Esophagus muscularis mucosa (tissue), 4 donors: ENCODE data around the gene ASIC1. TPM values are rescaled to one million over a fixed set of nuclear protein-coding genes. Genes with fewer than 3 reads are reported as not detected.

Source experiments
- DNase-seq: peaks from one replicate; pipeline ENCODE4 v3.0.0-alpha.2; 2017; ENCODE audit errors: extremely low spot score
- H3K27ac ChIP-seq, 4 donors: fragments of 200-600 bp; sonication (generic); replicated peaks in 1 of 4; 1 replicate in 3 of 4; 2 replicates in 1 of 4; pipeline ENCODE4 v1.5.1; 2016 to 2019; ENCODE audit warnings: mild to moderate bottlenecking in 1 of 4
- H3K27me3 ChIP-seq, 4 donors: fragments of 200-600 bp; sonication (generic); one replicate each; pipeline versions ENCODE4 v1.5.1 to v1.6.0; 2016 to 2019
- H3K36me3 ChIP-seq, 4 donors: fragments of 200-600 bp; sonication (generic); one replicate each; pipeline ENCODE4 v1.5.1; 2016 to 2019
- H3K4me1 ChIP-seq, 4 donors: fragments of 200-600 bp; sonication (generic); one replicate each; pipeline ENCODE4 v1.5.1; 2016 to 2019
- H3K4me3 ChIP-seq, 4 donors: fragments of 200-600 bp; sonication (generic); 1 replicate in 2 of 4; 2 replicates in 2 of 4; pipeline ENCODE4 v1.5.1; 2016 to 2019; ENCODE audit warnings: mild to moderate bottlenecking in 4 of 4, moderate library complexity in 1 of 4
- H3K9me3 ChIP-seq, 4 donors: fragments of 200-600 bp; sonication (generic); 1 replicate in 3 of 4; 2 replicates in 1 of 4; pipeline ENCODE4 v1.5.1; 2016 to 2019
- EP300 ChIP-seq: sonication (generic); formaldehyde crosslinking; IDR thresholded peaks from one replicate; pipeline ENCODE4 v1.6.1; 2017; ENCODE audit warnings: antibody characterized with exemption
- POLR2A ChIP-seq: fragments of 450-650 bp; IDR thresholded peaks from one replicate; pipeline ENCODE4 v1.6.1; 2017; ENCODE audit warnings: antibody characterized with exemption, moderate library complexity, mild to moderate bottlenecking, low read depth
- POLR2AphosphoS5 ChIP-seq, 2 donors: sonication (generic); formaldehyde crosslinking; IDR thresholded peaks; one replicate each; pipeline ENCODE4 v1.6.1; 2017; ENCODE audit warnings: antibody characterized with exemption in 2 of 2
- WGBS: methylation state at CpG from one replicate; pipeline ENCODE4 v1.1.5; 2018; 5-methylcytosine and 5-hydroxymethylcytosine counted together
- intact Hi-C: fragments of 100-400 bp; cut with DNase I; formaldehyde crosslinking; loops from one replicate; pipeline ENCODE4 v1.15.1; 2023
- total RNA-seq, 4 donors: library from RNA; depleted of rRNA; stranded (reverse); fragments of >200 nt; gene quantifications; one replicate each; pipeline versions ENCODE4 v1.1.0 to v1.2.1, GENCODE V29; 2016
- TF ChIP-seq, protein P1 (sequence below), 3 experiments: fragments of 200-600 bp in 2 of 3; fragments of 450-650 bp in 1 of 3; sonication (generic) in 2 of 3; IDR thresholded peaks; one replicate each; pipeline ENCODE4 v1.5.1; 2017 to 2019; ENCODE audit warnings: antibody characterized with exemption in 3 of 3, mild to moderate bottlenecking in 2 of 3, moderate library complexity in 1 of 3

Gene ASIC1
- total RNA-seq, 4 donors from 2014 or later = 0.66 to 5.6 (median 2.9) TPM

DNA sequence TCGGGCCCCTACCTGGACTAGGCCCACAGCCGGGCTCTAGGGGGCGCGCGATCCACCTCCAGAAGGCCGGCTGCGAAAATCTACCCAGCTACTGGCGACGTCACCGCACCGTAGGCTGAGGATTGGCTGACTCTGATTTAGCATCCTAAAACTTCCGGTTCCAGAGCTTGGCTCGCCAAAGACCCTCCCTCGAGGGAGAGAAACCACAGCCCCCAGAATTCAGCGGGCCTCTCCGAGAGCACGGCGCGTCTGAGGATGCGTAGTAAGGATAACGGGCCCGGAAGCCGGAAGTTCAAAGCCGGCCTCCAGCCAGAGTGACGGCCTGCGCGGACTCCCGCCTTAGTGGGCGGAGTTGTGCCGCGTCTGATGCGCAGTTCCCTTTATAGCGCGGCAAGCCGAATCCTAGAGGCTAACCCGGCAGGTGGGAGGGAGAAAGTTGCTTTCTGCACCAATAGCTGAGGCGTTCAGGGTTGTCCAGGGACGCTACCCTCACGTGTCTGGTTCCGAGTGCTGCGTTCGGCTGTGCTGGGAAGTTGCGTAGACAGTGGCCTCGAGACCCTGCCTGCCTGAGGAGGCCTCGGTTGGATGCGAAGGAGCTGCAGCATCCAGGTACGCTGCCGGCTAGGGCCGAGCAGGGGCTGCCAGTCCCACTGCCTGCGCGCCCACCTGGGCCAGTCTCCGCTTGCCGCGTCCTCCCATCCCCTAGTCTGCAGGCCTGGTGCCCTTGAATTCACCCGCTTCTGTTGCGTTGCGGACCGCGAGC is 54.5 kb downstream of the ASIC1 start, which contains the start of gene COX14:
TSS of gene COX14 (plus strand) at position 544 of the 763 bp plus-strand sequence. CDS start 7,808 bp downstream, outside the sequence.
- DNase-seq = peak; percentile 99
- H3K4me3 ChIP-seq = peak within 1 kb of the TSS; percentile 82 to 97 (median 85)
- peak within 1 kb of the TSS; percentile 95 to 98 (median 97) for H3K27ac ChIP-seq
- TF ChIP-seq POLR2A (peak; percentile 95), EP300 (peak; percentile 62), POLR2AphosphoS5 (IDR thresholded peaks at IDR 0.05) (peak; percentile 98 to 100)
- TF ChIP-seq, protein P1, sequence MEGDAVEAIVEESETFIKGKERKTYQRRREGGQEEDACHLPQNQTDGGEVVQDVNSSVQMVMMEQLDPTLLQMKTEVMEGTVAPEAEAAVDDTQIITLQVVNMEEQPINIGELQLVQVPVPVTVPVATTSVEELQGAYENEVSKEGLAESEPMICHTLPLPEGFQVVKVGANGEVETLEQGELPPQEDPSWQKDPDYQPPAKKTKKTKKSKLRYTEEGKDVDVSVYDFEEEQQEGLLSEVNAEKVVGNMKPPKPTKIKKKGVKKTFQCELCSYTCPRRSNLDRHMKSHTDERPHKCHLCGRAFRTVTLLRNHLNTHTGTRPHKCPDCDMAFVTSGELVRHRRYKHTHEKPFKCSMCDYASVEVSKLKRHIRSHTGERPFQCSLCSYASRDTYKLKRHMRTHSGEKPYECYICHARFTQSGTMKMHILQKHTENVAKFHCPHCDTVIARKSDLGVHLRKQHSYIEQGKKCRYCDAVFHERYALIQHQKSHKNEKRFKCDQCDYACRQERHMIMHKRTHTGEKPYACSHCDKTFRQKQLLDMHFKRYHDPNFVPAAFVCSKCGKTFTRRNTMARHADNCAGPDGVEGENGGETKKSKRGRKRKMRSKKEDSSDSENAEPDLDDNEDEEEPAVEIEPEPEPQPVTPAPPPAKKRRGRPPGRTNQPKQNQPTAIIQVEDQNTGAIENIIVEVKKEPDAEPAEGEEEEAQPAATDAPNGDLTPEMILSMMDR (IDR thresholded peaks at IDR 0.05) = peak; percentile 85 to 93 (median 87)
- intact Hi-C loops = loop anchor here (5.0 kb wide), 1 partner anchor 55 kb away; the partner anchor contains the start of gene CERS5
- no peaks in the 10 kb centered on the region for H3K27me3 ChIP-seq
- 1% methylated on average over 23 of the region's 59 CpGs for WGBS
- peaks cover 50 to 69% (median 57%) of the 10 kb centered on the region in 4 donors for H3K4me1 ChIP-seq
- no peaks in the 10 kb centered on the region for H3K9me3 ChIP-seq
- H3K36me3 ChIP-seq = peaks cover 0 to 20% (median 9%) of the 10 kb centered on the region in 4 donors

DNA sequence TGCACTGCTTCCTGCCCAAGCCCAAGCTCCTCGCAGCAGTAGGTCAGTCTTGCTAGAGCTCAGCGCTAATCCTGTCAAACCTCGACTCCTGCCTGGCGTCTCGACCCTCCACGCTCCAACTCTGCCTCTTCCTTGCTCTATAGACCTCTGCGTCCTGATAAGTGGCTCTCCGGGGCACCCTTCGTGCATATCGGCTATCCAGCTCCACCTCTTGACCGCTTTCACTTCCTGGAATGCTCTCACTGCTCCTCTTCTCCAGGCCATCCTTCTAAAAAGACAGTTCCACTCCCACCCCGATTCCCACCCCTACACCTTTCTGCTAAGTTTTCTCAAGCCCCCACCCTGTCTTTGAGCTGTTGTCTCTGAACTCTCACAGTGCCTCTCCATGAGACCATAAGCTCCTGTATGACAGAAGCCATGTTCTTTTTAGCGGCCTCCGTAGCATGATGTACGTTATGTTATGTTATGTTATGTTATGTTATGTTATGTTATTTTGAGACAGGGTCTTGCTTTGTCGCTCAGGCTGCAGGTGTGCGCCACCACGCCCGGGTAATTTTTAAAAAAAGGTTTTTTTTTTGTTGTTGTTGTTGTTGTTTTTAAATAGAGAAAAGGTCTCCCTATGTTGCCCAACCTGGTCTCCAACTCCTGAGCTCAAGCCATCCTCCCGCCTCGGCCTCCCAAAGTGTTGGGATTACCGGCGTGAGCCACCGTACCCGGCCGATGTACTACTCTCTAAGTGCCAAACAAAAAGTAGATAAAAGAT is 55.2 kb downstream of the ASIC1 start:
- H3K4me1 ChIP-seq = peaks cover 56 to 76% (median 65%) of the 10 kb centered on the region in 4 donors
- intact Hi-C loops = loop anchor here (5.0 kb wide), 1 partner anchor 55 kb away; the partner anchor contains the start of gene CERS5
- peaks cover 0 to 21% (median 11%) of the 10 kb centered on the region in 4 donors for H3K36me3 ChIP-seq
- DNase-seq = peak; percentile 93
- TF ChIP-seq POLR2AphosphoS5 (IDR thresholded peaks at IDR 0.05) (no peak), POLR2A (no peak), EP300 (no peak)
- TF ChIP-seq, protein P1 (IDR thresholded peaks at IDR 0.05) = no peak
- no peaks in the 10 kb centered on the region for H3K9me3 ChIP-seq
- H3K27ac ChIP-seq = peak overlapping the region; percentile 95 to 98 (median 97)
- H3K4me3 ChIP-seq = peak overlapping the region; percentile 82 to 97 (median 85)
- no peaks in the 10 kb centered on the region for H3K27me3 ChIP-seq
- WGBS = 24% methylated on average over 26 of the region's 26 CpGs

DNA sequence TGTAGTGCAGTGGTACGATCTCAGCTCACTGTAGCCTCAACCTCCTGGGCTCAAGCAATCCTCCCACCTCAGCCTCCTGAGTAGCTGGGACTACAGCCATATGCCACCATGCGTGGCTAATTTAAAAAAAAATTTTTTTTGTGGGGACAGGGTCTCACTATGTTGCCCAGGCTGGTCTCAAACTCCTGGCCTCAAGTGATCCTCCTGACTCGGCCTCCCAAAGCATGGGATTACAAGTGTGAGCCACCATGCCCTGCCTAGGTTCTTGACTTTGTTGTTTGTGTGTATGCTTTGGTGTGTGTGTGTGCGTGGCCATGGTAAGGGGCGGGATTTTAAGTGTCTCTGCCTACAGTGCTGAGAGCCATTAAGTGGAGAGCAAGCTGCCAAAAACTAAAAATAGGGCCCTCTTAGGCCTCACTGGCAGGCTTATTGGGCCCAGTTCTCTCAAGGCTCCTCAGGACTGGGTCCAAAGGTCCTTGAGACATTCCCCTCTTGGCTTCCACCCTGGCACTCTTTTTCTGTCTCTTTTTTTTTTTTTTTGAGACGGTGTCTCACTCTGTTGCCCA is 59.7 kb downstream of the ASIC1 start:
- H3K9me3 ChIP-seq = no peaks in the 10 kb centered on the region
- DNase-seq = no peak
- peaks cover 34 to 84% (median 60%) of the 10 kb centered on the region in 4 donors for H3K4me1 ChIP-seq
- H3K4me3 ChIP-seq = no peak overlapping the region
- intact Hi-C loops = no loop called here
- H3K36me3 ChIP-seq = peaks cover 0 to 52% (median 39%) of the 10 kb centered on the region in 4 donors
- H3K27me3 ChIP-seq = no peaks in the 10 kb centered on the region
- 75% methylated on average over 6 of the region's 6 CpGs for WGBS
- TF ChIP-seq POLR2AphosphoS5 (IDR thresholded peaks at IDR 0.05) = no peak
- no peak for TF ChIP-seq EP300
- peak overlapping the region in 3 of 4 donors; percentile 40 to 60 (median 47) for H3K27ac ChIP-seq

DNA sequence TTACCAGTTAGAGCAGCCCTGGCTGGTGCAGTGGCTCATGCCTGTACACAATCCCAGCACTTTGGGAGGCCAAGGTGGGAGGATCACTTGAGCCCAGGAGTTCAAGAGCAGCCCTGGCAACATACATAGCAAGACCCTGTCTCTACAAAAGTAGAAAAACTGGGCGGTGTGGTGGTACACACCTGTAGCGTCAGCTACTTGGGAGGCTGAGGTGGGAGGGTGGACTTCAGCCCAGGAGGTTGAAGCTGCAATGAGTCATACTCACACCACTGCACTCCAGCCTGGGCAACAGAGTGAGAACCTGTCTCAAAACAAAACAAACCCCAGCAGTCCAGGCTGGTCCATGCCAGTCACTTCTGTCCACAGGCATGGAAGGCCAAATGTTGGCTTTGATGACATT is 62.0 kb downstream of the ASIC1 start:
- H3K27me3 ChIP-seq = no peaks in the 10 kb centered on the region
- no peak for DNase-seq

More for the DNA sequence above, 62.0 kb downstream of the ASIC1 start:
- Histone ChIP-seq H3K9me3 (no peaks in the 10 kb centered on the region), H3K4me1 (peaks cover 18 to 62% (median 45%) of the 10 kb centered on the region in 4 donors), H3K36me3 (peaks cover 0 to 72% (median 53%) of the 10 kb centered on the region in 4 donors), H3K27ac (peak overlapping the region in 1 of 4 donors; percentile 11), H3K4me3 (no peak overlapping the region)
- TF ChIP-seq POLR2A = no peak
- TF ChIP-seq EP300 = no peak
- TF ChIP-seq, protein P1 (IDR thresholded peaks at IDR 0.05) = no peak
- TF ChIP-seq POLR2AphosphoS5 (IDR thresholded peaks at IDR 0.05) = no peak
- WGBS = 100% methylated on average over 1 of the region's 2 CpGs
- intact Hi-C loops = no loop called here
